ENCODE data around the gene PLS3.

- no peak for TF ChIP-seq EP300 (IDR thresholded peaks at IDR 0.05)
- no peak for TF ChIP-seq POLR2A (IDR thresholded peaks at IDR 0.05; ENCODE audit: low read depth)
- TF ChIP-seq, protein P1, sequence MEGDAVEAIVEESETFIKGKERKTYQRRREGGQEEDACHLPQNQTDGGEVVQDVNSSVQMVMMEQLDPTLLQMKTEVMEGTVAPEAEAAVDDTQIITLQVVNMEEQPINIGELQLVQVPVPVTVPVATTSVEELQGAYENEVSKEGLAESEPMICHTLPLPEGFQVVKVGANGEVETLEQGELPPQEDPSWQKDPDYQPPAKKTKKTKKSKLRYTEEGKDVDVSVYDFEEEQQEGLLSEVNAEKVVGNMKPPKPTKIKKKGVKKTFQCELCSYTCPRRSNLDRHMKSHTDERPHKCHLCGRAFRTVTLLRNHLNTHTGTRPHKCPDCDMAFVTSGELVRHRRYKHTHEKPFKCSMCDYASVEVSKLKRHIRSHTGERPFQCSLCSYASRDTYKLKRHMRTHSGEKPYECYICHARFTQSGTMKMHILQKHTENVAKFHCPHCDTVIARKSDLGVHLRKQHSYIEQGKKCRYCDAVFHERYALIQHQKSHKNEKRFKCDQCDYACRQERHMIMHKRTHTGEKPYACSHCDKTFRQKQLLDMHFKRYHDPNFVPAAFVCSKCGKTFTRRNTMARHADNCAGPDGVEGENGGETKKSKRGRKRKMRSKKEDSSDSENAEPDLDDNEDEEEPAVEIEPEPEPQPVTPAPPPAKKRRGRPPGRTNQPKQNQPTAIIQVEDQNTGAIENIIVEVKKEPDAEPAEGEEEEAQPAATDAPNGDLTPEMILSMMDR (IDR thresholded peaks at IDR 0.05) = no peak
Measured at GRCh38 chrX:115579786-115580294, 18.9 kb downstream of the PLS3 start.
